ENCODE results near the gene AMPD3.

AMPD3 gene

GRCh38 chr11:10410844-10411200 lies 44.2 kb upstream of the AMPD3 start:
- no peak overlapping the region for H3K4me3 ChIP-seq (ENCODE audit: low read depth, low read length)
- DNase-seq (ENCODE audit: low read depth) = no peak
- no peak for TF ChIP-seq CTCF (IDR thresholded peaks at IDR 0.05; ENCODE audit: control insufficient read depth, extremely low read depth, insufficient read depth)

- H3K4me3 ChIP-seq (ENCODE audit: low read depth, low read length) = no peak overlapping the region
- TF ChIP-seq CTCF (IDR thresholded peaks at IDR 0.05; ENCODE audit: control insufficient read depth, extremely low read depth, insufficient read depth) = no peak
- DNase-seq (ENCODE audit: low read depth) = no peak
Measured at GRCh38 chr11:10412266-10412665, 42.8 kb upstream of the AMPD3 start.

DNA sequence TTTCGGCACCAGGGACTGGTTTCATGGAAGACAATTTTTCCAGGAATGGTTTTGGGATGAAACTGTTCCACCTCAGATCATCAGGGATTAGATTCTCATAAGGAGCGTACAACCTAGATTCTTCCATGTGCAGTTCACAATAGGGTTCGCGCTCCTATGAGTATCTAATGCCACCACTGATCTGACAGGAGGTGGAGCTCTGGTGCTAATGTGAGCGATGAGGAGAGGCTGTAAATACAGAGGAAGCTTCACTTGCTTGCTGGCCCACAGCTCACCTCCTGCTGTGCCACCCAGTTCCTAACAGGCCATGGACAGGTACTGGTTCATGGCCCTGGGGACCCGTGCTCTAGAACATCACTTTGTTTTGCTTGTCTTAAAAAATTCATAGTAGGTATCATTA lies 41.8 kb upstream of the AMPD3 start:
- no peak overlapping the region for H3K4me3 ChIP-seq (ENCODE audit: low read depth, low read length)
- TF ChIP-seq CTCF (IDR thresholded peaks at IDR 0.05; ENCODE audit: control insufficient read depth, extremely low read depth, insufficient read depth) = peak; percentile 43
- DNase-seq (ENCODE audit: low read depth) = no peak

DNA sequence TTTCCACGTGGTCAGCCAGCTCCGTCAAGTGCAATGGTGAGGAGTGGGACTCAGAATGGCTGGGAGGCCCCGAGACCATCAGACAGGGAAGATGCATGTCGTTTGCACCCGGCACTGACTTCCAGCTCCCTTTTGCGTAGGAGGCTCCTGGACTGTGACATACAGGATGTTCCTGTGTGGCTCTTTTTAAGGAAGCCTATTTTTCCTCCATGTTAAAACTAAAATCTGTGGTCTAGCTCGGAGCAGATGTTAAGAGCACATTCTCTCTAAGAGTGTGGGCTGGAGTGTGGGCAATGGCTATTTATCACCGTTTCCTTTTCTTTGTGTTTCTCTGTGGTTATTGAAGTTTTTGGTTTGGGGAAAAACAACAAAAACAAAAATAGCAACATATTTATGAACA lies 40.9 kb upstream of the AMPD3 start:
- TF ChIP-seq CTCF (IDR thresholded peaks at IDR 0.05; ENCODE audit: control insufficient read depth, extremely low read depth, insufficient read depth) = no peak
- no peak overlapping the region for H3K4me3 ChIP-seq (ENCODE audit: low read depth, low read length)
- no peak for DNase-seq (ENCODE audit: low read depth)

DNA sequence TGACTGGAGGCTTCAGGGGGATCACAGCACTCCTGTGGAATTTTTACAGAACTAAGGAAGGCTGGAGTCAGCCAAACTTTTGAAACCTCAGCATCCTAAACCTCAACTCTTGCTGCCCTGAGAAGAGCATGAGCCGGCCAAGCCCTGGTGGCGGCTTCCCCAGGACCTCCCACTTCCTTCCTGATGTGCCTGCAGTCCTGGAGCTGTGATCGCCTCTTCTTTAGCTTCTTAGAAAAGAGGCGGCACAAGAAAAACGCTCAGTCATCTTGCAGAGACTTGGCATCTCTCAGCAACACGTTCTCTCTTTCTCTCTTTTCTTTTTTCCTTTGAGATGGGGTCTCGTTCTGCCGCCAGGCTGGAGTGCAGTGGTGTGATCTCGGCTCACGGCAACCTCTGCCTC lies 40.4 kb upstream of the AMPD3 start:
- H3K4me3 ChIP-seq (ENCODE audit: low read depth, low read length) = no peak overlapping the region
- no peak for TF ChIP-seq CTCF (IDR thresholded peaks at IDR 0.05; ENCODE audit: control insufficient read depth, extremely low read depth, insufficient read depth)
- DNase-seq (ENCODE audit: low read depth) = no peak

GRCh38 chr11:10415817-10416392 lies 39.2 kb upstream of the AMPD3 start:
- TF ChIP-seq CTCF (IDR thresholded peaks at IDR 0.05; ENCODE audit: control insufficient read depth, extremely low read depth, insufficient read depth) = no peak
- no peak overlapping the region for H3K4me3 ChIP-seq (ENCODE audit: low read depth, low read length)
- DNase-seq (ENCODE audit: low read depth) = no peak

- no peak for TF ChIP-seq CTCF (IDR thresholded peaks at IDR 0.05; ENCODE audit: control insufficient read depth, extremely low read depth, insufficient read depth)
- no peak for DNase-seq (ENCODE audit: low read depth)
- H3K4me3 ChIP-seq (ENCODE audit: low read depth, low read length) = no peak overlapping the region
Measured at GRCh38 chr11:10418259-10418949, 36.7 kb upstream of the AMPD3 start.
